HG02759 (cell line): ENCODE results near the gene ACKR2.

Source experiments
- ATAC-seq: cut with Tn5 transposase; IDR thresholded peaks from one replicate; pipeline ENCODE4 v1.9.1; 2021; ENCODE audit warnings: mild to moderate bottlenecking, moderate library complexity; ENCODE audit not compliant: unreplicated experiment

ACKR2 gene, protein sequence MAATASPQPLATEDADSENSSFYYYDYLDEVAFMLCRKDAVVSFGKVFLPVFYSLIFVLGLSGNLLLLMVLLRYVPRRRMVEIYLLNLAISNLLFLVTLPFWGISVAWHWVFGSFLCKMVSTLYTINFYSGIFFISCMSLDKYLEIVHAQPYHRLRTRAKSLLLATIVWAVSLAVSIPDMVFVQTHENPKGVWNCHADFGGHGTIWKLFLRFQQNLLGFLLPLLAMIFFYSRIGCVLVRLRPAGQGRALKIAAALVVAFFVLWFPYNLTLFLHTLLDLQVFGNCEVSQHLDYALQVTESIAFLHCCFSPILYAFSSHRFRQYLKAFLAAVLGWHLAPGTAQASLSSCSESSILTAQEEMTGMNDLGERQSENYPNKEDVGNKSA

DNA sequence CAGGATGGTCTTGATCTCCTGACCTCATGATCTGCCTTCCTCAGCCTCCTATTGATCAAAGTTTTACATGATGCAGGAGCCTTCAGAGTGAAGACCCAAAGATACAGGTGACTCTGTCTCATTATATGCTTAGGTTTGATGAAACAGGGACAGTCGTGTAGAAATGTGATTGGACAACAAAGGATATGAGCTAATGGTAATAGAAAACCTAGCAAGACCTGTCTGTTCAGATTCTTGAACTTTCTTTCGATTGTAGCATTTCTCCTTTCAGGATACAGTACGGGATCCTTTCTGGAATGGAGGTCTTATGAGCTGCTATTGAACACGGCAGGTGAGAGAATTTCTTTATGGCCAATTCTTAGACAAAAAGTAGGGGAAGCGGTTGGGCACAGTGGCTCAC, at the start of gene ACKR2:
Gene ACKR2, plus strand, starts transcription at position 244 of the 400 bp plus-strand sequence. CDS start 55,058 bp downstream, outside the sequence.
- ATAC-seq: no peak

DNA sequence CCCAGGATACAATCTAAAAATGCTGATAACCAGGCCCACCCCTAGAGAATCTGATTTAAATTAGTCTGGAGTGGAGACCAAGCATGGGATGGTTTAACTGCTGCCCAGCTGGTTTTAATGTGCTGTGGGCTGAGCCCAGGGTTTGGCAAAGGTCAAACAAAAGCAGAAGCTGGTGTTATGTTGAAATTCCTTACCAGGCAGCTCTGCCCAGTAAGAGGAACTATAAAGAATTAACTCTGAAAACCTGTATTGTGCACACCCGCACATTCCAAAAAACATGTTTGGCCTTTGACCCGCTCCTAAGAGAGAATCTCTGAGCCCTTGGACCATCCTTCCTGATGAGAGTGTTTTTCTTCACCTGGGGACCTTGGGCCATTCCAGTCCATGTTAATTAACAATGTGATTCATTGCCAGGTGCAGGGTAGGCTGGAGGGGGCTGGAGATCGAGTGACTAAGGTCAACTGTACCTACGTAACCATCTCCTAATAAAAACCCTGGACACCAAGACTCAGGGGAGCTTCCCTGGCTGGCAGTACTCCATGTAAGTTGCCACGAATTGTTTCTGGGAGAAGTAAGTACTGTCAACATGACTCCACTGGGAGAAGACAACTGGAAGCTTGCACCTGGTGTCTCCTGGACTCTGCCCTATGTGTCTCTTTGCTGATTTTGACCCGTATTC, 47.1 kb upstream of the ACKR2 start:
- ATAC-seq: no peak

DNA sequence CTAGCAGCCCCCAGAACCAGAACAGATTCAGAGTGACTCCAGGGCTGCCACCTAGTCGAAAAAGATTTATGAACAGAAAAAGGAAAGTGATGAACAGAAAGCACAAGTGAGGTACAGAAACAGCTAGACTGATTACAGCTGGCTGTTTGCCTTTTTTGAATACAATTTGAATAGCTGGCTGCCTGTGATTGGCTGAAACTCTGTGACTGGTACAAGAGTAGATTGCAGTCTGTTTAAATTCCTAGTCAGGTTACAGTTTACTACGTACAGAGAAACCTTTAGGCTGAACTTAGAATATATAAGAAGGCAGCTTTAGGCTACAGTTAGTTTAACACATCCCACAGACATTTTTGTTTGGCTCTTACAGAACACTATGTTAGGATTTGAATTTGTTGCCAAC, 46.2 kb upstream of the ACKR2 start:
- ATAC-seq: no peak

DNA sequence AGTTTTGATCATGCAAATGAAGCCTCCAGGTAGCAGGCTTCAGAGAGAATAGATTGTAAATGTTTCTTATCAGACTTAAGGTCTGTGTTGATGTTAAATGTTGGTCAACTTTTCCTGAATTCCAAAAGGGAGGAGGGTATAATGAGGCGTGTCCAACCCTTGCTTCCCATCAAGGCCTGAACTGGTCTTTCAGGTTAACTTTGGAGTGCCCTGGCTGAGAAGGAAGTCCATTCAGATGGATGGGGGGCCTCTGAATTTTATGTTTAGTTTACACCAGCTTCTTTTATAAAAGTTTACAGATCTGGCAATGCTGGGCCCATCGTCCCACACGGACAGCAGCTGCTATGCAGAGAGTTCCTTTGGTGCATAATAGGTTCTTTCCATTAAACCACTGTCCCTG, 45.1 kb upstream of the ACKR2 start:
- no peak for ATAC-seq

DNA sequence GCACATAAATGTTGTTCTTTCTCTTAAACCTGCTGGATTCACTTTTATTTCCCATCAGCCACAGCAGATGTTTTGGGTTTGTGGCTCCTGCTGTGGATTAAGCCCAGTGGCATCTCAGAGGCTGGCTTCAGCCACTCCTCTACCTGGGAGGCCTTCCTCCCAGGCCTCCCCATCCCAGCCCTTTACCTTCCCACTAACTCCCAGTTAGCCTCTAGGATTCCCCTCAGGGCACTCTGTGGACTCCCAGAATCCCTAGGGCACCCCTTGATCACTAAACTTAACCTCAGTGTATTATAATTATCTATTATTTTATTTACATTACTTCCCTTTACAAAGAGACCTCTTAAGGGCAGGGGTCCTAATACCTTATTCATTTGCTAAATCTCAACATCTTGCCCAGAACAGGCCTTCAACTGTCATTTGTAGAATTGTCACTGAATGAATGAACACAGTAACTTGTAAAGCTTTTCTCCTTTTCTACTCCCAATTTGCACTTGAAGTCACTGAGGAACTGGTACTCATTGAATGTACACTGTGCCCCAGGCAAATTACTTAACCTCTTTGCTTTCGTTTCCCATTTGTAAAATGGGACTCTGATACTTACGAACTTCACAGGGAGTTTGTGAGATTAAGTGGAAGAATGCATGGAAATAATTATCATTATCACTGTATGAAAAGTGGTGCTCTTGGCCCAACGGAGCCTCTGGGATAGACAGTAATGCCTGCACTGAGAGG, 44.5 kb upstream of the ACKR2 start:
- no peak for ATAC-seq

DNA sequence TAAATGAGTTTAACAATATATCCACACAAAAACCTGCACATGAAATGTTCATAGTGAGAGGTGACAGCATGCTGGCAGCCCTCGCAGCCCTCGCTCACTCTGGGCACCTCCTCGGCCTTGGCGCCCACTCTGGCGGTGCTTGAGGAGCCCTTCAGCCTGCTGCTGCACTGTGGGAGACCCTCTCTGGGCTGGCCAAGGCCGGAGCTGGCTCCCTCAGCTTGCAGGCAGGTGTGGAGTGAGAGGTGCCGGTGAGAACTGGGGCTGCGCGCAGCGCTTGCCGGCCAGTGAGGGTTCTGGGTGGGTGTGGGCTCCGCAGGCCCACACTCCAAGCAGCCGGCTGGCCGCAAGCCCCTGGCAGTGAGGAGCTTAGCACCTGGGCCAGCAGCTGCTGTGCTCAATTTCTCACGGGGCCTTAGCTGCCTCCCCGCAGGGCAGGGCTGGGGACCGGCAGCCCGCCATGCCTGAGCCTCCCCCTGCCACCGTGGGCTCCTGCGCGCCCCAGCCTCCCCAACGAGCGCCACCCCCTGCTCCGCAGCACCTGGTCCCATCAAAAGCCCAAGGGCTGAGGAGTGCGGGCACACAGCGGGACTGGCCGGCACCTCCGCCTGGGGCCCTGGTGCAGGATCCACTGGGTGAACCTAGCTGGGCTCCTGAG, 39.6 kb upstream of the ACKR2 start:
- ATAC-seq: no peak

DNA sequence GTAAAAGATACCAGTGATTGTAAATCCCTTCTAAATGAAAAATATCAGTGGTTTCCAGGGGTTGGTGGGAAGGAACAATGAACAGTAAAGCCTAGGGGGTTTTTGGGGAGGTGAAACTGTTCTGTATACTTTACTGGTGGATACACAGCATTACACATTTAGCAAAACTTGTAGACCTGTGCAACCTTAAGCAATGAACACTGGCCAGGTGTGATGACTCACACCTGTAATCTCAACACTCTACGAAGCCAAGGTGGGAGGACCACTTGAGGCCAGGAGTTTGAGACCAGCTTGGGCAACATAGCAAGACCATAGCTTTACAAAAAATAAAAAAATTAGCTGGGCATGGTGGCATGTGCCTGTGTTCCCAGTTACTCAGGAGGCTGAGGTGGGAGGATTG, 38.0 kb upstream of the ACKR2 start:
- no peak for ATAC-seq

DNA sequence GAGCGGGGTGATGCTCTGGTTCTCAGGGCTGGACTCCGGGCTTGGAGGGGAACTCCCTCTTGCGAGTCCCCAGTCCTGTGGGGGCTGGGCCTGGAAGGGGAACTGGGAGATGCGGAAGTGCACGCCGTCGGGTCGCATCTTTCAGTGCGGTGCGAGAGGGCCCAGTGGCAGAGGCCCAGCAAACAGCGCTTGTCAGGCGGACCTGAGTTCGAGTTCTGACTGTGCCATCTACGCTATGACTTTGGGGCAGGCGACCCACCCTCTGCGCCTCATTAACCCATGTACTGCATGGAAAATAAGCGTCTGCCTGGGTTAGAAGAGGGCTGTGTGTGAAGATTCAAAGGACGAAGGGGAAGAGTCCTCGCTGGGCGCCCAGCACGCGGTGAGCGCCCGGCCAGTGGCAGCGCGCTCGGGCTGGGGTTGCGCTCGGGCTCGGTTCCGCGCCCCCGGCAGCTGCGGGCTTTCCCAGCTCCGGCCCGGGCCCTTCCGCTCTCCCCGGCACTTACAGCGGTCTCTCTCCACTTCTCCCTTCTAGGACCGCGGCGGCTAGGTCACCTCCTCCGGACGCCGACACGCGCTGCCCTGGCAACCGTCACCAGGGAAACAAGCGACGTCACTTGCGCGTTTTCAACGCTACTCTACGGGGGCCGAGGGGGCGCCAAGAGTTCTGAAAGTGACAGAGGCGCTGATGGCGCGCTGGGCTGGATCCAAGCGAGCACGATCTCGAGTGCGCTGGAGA, 36.4 kb upstream of the ACKR2 start, which contains the start of gene CCDC13:
Gene CCDC13, minus strand, starts transcription at position 584 of the 739 bp plus-strand sequence. CDS start 14,908 bp downstream, outside the sequence.
- ATAC-seq: peak; percentile 99

DNA sequence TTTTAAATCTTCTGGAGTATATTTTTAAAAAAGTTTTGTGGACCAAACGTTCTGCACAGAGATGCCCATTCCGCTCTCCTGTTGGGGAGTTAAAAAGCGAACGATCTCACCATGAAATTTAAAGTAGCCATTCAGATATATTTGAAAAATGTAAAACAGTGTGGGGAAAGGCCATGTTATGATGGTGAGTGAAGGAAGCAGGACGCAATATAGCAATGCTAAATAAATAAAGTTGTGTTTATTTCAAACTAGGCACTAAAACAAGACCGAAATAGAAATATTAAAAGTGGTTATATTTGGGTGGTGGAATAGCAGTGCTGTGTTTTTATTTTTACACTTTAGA, 35.9 kb upstream of the ACKR2 start:
- peak; percentile 1 for ATAC-seq

DNA sequence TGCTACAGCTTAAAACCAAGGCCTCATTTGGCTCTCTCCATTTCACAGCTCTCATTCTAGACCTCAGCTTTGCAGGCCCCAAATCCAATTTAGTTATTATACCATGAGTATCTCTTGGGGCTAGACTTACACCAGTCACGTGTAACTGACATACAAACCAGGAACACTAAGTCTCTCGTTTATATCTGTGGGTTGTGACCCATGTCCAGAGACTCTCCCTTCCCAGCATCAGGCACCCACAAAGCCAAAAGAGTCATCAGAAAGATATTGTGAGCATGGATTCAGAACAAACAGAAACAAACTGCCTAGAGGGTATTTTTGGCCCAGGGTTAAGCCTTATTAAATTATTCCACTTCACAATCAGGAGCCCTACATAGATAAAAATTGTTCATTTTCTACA, 30.6 kb upstream of the ACKR2 start:
- no peak for ATAC-seq

DNA sequence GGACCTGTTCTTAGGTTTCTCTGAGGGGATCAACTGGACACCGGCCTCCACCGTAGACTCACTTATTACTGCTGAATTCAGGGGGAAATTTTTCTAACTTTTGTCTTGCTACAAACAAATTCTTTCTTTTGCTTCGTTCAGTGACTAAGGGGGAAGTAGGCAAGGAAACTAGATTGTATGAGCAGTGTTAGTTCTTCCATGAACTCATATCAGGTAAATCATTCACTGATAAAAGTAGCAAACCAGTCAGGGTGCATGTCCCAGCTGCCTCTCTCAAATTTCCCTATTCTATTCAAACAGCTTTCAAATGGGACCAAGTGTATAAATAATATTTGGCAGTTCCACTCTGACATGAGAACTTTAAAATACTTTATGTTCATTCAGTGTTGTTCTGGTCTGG, 28.8 kb upstream of the ACKR2 start:
- no peak for ATAC-seq

DNA sequence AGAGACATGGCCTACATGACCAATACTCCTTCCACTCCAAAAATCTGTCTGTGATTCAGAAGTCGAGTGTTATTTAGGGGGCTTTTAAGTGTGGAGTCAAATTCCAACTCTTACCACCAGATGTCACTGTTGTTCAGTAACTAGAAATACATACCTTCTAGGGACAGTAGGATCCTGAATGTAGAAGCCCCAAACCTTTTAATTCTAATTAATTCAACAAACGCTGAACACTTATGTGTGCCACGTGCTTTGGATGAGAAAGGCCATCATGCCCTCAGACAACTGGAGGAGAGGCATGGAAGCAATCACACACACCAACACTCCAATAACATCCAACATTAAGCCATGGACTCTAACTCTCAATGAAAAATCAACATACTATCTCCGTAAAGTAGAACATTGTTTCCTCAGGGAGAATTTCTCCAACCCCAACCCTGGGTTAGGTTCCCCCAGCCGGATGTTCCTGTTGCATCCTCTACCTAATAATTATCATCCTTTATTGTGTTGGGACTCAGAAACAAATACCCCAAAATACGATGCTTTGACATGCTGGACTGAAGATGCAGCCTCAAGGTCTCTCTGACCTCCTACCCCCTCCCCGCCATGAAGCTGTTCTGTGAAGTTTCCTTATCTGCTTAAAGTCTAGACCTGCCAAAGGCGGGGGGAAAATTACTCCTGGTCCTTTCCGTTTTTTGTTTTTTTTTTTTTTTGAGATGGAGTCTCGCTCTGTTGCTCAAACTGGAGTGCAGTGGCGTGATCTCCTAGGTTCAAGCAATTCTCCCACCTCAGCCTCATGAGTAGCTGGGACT, 28.1 kb upstream of the ACKR2 start:
- peak; percentile 67 for ATAC-seq

DNA sequence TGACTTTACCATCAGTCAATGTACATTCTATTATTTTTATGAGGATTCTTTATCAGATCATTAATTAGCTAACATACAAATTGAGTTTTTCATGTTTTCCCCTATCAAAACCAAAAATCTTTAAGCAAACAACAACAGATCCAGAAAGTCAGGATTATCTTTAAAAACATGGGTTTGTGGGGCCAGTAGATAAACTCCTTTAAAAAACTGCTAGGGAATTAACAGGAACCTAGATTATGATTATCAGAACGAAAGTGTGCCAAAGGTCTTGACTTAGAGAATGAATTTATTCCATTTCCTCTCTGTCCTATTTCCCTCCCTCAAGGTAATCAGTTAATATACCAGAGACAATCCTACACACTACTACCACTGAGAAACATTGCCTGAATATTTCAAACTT, 23.0 kb upstream of the ACKR2 start:
- no peak for ATAC-seq

DNA sequence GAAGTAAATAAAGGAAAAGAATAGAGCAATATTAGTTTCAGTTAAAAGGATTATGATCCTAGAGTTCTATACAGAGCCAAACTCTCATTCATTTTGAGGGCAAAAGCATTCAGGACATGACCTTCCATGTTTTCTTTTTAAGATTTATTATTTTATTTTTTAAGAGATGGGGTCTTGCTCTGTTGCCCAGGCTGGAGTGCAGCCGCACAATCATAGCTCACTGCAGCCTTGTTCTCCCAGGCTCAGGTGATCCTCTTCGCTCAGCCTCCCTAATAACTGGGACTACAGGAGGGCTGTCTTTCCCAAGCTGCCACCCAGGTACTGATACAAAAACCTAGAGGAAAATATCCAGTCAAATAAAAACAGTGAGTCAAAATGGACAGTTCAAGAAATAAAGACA, 22.6 kb upstream of the ACKR2 start:
- ATAC-seq: no peak

DNA sequence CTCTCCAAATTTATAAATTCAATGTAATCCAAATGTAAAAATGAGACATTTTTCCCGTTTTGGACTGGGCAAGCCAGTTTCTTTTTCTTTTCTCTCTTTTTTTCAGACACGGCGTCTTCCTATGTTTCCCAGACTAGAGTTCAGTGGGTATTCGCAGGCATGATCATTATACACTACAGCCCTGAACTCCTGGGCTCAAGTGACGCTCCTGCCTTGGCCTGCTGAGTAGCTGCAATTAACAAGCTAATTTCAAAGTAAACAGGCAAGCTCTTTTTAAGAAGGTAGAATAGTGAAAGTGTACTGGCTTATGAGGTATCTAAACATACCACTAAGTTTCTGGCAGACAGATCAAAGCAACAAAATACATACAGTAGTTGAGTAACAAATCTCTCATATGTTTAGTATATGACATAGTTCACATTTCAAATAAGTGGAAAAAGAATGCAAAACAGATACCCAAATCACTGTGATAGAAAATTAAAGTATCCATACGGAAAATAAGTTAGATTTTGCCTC, 18.5 kb upstream of the ACKR2 start:
- no peak for ATAC-seq

DNA sequence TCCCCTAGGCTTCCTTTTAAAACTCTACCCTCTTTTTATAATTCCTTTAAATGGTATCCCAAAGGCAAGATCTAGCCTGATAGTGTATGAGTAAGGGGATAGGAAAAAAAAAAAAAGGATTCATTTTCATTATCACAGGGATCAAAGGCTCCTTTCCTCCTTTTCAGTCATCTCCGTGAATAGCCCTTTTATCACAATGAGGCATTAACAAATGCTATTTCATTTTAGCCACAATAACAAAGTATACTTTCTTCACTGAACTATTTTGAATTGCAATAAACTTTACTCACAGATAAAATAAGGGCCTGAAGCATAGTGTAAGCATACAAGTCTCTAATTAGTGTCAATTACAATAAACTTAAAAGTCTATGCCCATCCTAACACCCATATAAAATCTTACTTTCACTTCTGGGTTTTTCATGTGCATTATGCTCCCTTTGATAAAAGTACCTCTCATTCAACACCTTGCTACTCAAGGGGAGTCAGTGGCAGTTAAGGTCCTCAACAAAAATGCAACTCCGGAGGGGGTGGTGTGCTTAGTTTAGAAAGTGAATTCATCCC, 13.5 kb upstream of the ACKR2 start:
- no peak for ATAC-seq

DNA sequence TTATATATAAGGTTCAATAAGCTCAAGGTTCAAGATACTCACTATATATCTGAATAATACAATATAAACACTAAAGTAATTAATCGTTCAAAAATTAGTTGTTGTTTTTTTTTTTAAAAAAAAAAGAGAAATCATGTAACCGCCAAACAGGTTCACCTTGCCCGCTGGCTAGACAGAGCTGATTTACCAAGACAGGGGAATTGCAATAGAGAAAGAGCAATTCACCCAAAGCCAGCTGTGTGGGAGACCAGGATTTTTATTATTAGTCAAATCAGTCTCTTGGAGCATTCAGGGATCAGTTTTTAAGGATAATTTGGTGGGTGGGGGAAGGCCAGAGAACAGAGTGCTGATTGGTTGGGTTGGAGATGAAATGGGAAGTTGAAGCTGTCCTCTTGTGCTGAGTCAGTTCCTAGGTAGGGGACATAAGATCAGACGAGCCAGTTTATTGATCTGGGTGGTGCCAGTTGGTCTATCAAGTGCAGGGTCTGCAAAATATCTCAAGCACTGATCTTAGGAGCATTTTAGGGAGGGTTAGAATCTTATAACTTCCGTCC, 12.8 kb upstream of the ACKR2 start:
- no peak for ATAC-seq

DNA sequence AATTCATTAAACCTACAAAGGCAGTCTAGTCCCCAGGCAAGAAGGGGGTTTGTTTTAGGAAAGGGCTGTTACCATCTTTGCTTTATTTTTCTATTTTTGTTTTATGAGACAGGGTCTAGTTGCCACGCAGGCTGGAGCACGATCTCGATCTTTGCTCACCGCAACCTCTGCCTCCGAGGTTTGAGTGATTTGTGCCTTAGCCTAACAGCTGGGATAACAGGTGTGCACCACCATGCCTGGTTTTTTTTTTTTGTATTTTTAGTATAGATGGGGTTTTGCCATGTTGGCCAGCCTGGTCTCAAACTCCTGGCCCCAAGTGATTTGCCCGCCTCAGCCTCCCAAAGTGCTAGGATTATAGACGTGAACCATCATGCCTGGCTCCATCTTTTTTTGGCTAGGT, 9.9 kb upstream of the ACKR2 start:
- no peak for ATAC-seq

DNA sequence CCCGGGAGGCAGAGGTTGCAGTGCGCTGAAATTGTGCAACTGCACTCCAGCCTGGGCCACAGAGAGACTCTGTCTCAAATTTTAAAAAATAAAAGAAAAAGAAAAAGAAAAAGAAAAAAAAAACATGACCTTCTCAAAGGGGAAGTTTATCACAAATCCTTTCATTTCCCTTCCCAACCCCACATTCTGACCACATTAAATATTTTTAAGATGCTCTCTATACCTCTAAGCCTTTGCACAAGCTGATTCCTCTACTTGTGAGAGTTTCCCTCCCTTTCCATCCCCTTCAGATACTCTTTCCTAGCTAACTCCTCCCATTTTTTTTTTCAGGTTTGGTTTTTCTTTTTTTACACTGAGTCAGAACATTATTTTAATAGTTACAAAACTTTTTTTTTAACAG, 9.0 kb upstream of the ACKR2 start:
- no peak for ATAC-seq
